Cardiac atrium fibroblast (primary cell): ENCODE data around the gene CATSPERD. TPM values are rescaled to one million over a fixed set of nuclear protein-coding genes. Genes with fewer than 3 reads are reported as not detected.

Experiments
- total RNA-seq: library from RNA; depleted of rRNA; stranded (reverse); fragments of >200 nt; gene quantifications from 2 replicates; pipeline ENCODE4 v1.2.3, GENCODE V29; 2015

CATSPERD gene, protein sequence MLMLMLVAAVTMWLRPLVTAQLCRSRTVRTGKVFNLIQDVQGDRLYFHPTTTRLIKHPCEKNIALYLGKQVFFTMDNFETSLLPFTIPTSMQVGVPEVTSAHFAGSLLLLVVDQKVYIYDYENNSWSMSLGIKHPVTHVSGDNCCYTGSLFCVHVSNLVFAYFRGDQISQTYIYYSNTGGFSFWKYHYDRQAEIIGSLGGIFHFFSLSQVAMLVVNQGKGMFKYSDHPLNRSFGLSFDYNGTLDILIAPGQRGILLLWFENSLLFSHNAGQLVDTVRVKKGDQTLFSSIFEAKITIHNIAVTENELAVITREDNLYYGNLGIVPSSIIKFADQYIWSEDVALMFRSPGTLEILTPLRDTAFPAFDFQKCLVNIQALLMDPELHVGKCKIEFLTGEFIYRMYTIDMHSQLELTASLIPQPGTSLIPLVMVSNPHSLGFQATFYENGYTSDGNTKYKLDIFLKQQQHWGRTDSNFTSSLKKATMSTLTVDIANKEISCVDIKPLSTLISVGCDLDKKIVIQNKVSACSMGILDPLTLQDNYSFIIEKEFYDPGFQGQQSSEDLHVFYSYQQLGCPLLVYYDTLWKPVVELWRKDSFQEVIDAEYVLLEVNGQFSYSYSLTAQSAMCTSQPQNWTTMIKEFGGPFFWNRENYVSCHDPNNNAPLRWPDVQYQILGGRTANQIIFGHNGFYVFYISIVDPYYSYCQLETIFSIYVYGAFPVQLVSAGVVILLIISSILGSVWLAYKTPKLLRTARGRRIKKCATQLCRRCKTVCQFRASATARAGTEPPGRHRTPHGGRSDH
- total RNA-seq = not detected in 2 replicates

GRCh38 chr19:5719961-5720790 is at the start of gene CATSPERD, which contains the start of gene LONP1:
Gene CATSPERD (plus strand): TSS chr19:5720637. CDS start chr19:5720738, 101 bp downstream.
Gene LONP1 (minus strand): TSS chr19:5720146. CDS start chr19:5720132, 14 bp downstream.

DNA sequence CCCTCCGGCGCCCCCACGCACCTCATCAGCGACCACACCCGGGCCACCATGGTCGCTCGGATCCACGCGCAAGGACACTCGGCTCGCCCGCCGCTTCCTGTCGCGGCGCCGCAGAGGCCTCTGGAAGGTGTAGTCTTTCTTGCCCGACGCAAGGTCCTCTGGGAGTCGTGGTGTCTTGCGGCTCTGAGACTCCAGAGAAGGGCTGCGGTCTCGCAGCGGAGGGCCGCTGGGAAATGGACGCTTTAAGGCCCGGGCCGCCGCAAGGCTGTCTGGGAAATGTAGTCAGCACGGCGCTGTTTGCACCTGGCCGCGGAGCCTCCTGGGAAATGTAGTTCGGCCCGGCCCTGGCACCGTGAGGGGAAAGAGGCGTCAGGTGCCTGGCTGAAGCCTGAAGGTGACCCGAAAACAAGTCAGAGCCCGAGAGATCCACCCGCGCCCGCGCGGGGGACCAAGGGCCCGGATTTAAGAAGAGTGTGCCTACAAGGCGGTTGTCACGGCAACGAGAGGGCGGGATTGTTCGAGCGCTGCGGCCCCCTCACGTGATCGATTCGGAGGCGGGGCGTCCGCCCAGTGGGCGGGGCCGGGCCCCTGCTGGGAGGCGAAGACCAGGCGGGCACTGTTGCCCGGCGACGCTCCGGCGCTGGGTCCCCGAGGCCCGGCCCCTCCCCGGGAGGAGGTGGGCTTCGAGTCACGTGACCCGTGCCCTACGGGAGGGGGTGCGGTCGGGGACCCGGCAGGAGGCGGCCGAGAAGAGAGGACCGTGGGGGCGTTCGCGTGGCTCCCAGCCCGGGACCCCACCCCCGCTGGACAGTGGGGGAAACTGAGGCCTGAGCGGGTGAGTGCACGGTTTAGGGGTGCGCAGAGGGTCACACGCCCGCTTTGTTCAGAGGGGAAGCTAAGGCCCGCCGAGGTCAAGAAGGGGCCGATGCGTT is 39.7 kb upstream of the CATSPERD start, which contains the start of the genes HSD11B1L and MICOS13:
Gene HSD11B1L, plus strand, starts transcription at position 591 of the 932 bp plus-strand sequence. CDS start 3,806 bp downstream, outside the sequence.
Gene MICOS13, minus strand, starts transcription at position 80 of the 932 bp plus-strand sequence. Its CDS starts 30 bp downstream, at position 50.

GRCh38 chr19:5690125-5690954 is 30.1 kb upstream of the CATSPERD start, which contains the start of gene RPL36:
Gene RPL36 (plus strand): TSS chr19:5690295. CDS start chr19:5690508, 213 bp downstream.

DNA sequence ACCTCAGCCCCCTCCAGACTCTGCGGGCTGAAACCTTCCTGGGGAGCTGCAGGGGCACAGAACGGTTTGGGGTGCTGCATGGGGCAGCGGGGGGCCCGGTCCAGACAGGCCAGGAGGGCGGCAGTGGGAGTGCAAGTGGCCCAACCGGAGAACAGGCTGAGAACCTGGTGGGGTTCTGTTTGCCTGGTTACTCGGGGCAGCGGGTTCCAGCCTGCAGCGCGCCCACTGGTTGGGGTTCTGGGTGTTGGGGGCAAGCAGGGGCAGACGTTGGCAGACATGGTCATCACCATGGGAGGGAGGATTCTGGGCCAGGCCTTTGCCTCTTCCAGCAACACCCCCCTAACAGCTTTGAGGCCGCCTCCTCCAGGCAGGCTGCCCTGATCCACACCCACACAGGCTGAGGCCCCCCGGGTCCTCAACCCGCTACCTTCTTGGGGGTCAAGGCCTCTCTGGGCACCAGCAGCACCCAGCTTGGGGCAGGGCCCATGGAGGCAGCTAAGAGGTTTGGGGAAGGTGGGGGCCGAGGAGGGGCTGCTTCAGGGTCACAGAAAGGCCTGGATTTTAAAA is 64.2 kb downstream of the CATSPERD start, which contains the start of gene PRR22:
Gene PRR22, minus strand, starts transcription at position 166 of the 567 bp plus-strand sequence. Its CDS starts 86 bp downstream, at position 80.

GRCh38 chr19:5790559-5791520 is 70.4 kb downstream of the CATSPERD start, which contains the start of gene DUS3L:
Gene DUS3L (minus strand): TSS chr19:5791163. CDS start chr19:5791141, 22 bp downstream.

DNA sequence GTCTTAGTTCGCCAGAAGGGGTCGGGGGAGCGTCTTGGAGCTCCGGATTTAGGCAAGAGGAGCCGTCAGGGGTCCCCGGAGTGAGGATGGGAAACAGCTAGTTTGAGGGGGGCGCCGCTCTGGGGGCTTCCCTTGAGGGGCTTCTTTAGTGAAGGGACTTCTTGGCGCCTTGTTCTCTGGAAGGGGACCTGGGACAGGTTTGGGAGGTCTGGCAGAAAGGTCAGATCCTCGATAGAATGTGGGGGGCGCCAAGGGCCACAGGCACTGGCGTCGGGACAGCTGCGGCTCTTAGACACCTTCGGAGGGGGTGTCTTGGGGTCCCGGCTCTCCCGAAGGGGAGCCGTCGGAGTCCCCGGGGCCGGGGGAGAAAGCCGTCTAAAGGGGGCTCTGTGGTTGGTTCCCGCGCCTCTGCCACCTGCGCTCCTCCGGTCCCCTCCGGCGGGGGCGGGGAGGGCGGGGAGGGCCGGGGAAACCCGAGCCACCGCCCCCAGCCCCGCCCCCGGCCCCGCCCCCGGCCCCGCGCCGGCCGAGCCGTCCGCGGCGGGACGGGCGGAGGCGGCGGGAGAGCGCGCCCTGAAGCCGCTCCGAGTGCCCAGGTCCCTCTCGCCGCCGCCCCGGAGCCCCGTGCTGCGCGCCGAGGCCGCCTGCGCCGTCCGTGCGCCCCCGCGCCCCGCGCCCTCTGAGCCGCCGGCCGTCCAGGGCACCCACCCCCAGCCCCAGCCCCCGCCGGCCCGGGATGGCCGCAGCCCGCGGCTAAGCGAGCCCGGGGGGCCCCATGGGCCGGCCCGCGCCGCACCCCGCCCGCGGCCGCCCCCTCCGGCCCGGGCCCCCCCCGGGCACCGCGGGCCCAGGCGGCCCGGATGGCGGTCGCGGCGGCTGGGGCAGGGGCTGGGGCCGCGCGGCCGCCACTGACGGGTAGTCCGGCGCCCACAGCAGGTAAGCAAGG is 84.4 kb downstream of the CATSPERD start, which contains the start of gene NRTN:
Gene NRTN, plus strand, starts transcription at position 552 of the 946 bp plus-strand sequence. CDS start 19,099 bp downstream, outside the sequence.

Other genes with a start within 250 kb of the CATSPERD start
- gene TINCR, start 152.7 kb upstream of the CATSPERD start, total RNA-seq = under 0.01 TPM in 1 of 2 replicates, not detected in the other
- gene SAFB2, start 97.9 kb upstream of the CATSPERD start, total RNA-seq = 13.2 and 19.0 TPM in 2 replicates
- 16.6 and 28.2 TPM in 2 replicates for gene SAFB, start 97.6 kb upstream of the CATSPERD start, total RNA-seq
- 50.9 and 81.3 TPM in 2 replicates for gene MICOS13, start 40.1 kb upstream of the CATSPERD start, total RNA-seq
- 13.1 and 13.9 TPM in 2 replicates for gene HSD11B1L, start 39.6 kb upstream of the CATSPERD start, total RNA-seq
- gene RPL36, start 30.3 kb upstream of the CATSPERD start, total RNA-seq = 711 and 1,265 TPM in 2 replicates
- gene LONP1, start 491 bp upstream of the CATSPERD start, total RNA-seq = 92.7 and 95.5 TPM in 2 replicates
- 0.36 and 0.49 TPM in 2 replicates for gene PRR22, start 64.1 kb downstream of the CATSPERD start, total RNA-seq
- 18.6 and 19.3 TPM in 2 replicates for gene DUS3L, start 70.5 kb downstream of the CATSPERD start, total RNA-seq
- not detected in 2 replicates for gene NRTN, start 84.4 kb downstream of the CATSPERD start, total RNA-seq
- gene FUT6, start 119.1 kb downstream of the CATSPERD start, total RNA-seq = not detected in 2 replicates
- gene FUT3, start 130.8 kb downstream of the CATSPERD start, total RNA-seq = not detected in 2 replicates
- not detected in 2 replicates for gene FUT5, start 149.9 kb downstream of the CATSPERD start, total RNA-seq
- gene NDUFA11, start 183.2 kb downstream of the CATSPERD start, total RNA-seq = 316 TPM in 2 replicates
- 3.2 and 4.7 TPM in 2 replicates for gene VMAC, start 184.2 kb downstream of the CATSPERD start, total RNA-seq
- 2.6 and 16.1 TPM in 2 replicates for gene CAPS, start 193.6 kb downstream of the CATSPERD start, total RNA-seq